Pancreas (tissue), 10 donors: ENCODE measurements around the gene OPA3. TPM values are rescaled to one million over a fixed set of nuclear protein-coding genes. Genes with fewer than 3 reads are reported as not detected.

Source experiments
- ATAC-seq, 4 donors: fragments of 200-7000 bp; cut with Tn5 transposase; one replicate each; pipeline versions ENCODE4 v1.8.0 to v1.9.1; 2020; ENCODE audit warnings: mild to moderate bottlenecking in 4 of 4, moderate library complexity in 4 of 4
- DNase-seq, 6 donors: peaks; one replicate each; pipeline ENCODE4 v3.0.0-alpha.2; 2020
- FAIRE-seq: peaks from 2 replicates; lab custom pipeline; 2012; peaks lifted over from hg19 to GRCh38; lab: Jason Lieb, UNC
- H3K27ac ChIP-seq, 4 donors: fragments of 200-600 bp; sonication (generic); 1 replicate in 3 of 4; 2 replicates in 1 of 4; pipeline versions ENCODE4 v1.5.0 to v1.8.0; 2020
- H3K27me3 ChIP-seq, 4 donors: fragments of 200-600 bp; one replicate each; pipeline ENCODE4 v1.8.0; 2021
- H3K36me3 ChIP-seq, 3 donors: fragments of 200-600 bp; sonication (generic) in 1 of 3; one replicate each; pipeline versions ENCODE4 v1.5.0 to v1.8.0; 2020 to 2021
- H3K4me1 ChIP-seq, 3 donors: fragments of 200-600 bp; one replicate each; pipeline ENCODE4 v1.8.0; 2021
- H3K4me3 ChIP-seq, 4 donors: fragments of 200-600 bp; sonication (generic) in 2 of 4; one replicate each; pipeline versions ENCODE4 v1.5.0 to v1.8.0; 2020 to 2021
- H3K9me3 ChIP-seq, 4 donors: fragments of 200-600 bp; one replicate each; pipeline ENCODE4 v1.8.0; 2021
- WGBS, 2 donors: extraction: QIAGEN DNeasy Blood & Tissue Kit; methylation state at CpG; one replicate each; pipeline ENCODE4 v1.1.7; 2013; 5-methylcytosine and 5-hydroxymethylcytosine counted together
- intact Hi-C, 3 donors: fragments of 100-400 bp; cut with DNase I; formaldehyde crosslinking; loops; one replicate each; pipeline versions ENCODE4 v1.11.1 to v1.14.2; 2022
- polyA plus RNA-seq, 2 donors: library from polyadenylated mRNA; stranded (reverse); fragments of 200-250 nt; gene quantifications; one replicate each; pipeline ENCODE4 v1.2.3, GENCODE V29; 2013
- total RNA-seq, 6 donors: library from RNA; stranded (reverse); fragmentation: NEBNext Ultra II Directional in 4 of 6; extraction: Animal tissue kit (Norgen Biotek cat#: 25700) in 4 of 6; gene quantifications; one replicate each; pipeline versions ENCODE4 v1.2.1 to v1.2.4, GENCODE V29; 2021 to 2023
- TF ChIP-seq, protein P1 (sequence below), 4 donors: fragments of 200-600 bp; sonication (generic) in 3 of 4; IDR thresholded peaks; one replicate each; pipeline versions ENCODE4 v1.5.0 to v1.8.0; 2021; ENCODE audit warnings: antibody characterized with exemption in 4 of 4
- donor health status: healthy with polysubstance abuse.
- donor health status: DM: no; HTN: no; CAD: no; lungs with moderate emphysema.
- donor health status: DM: no; HTN: no; CAD: no.
- donor health status: control.
- donor health status: control.
- donor health status: Bipolar disorder and iron deficiency.
- donor health status: DM: yes; HTN: yes; CAD: no.
- donor health status: DM: no; HTN: no; CAD: no.
- donor health status: DM: no; HTN: no; CAD: no.
- donor health status: DM: yes; HTN: yes; CAD: no.

Gene OPA3
- total and polyA plus RNA-seq, 8 donors, result 3.4 to 8.0 (median 4.7) TPM

DNA sequence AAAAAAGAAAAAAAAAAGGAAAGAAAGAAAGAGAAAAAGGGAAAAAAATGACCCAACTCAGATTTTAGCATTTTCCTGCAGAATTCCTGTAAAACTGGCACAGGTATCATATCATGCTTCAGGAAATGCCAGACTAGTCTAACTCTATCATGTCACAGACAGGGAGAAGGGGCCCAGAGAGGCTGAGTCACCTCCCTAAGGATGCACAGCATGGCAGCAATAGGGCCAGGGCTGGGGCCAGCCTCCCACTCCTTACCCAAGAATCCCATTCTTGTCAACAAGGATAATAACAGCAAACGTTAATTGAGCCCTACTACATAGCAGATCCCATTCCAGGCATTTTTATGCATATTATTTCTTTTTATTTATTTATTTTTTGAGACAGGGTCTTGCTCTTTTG is 8.9 kb upstream of the OPA3 start:
- WGBS, 2 donors, result 5 to 9% methylated on average over 1 of the region's 1 CpG
- intact Hi-C loops, result no loop called here
- H3K9me3 ChIP-seq, result no peaks in the 10 kb centered on the region
- H3K27ac ChIP-seq, result no peak overlapping the region
- FAIRE-seq (no peak), DNase-seq (no peak), ATAC-seq (no peak)
- peaks cover 0 to 13% (median 0%) of the 10 kb centered on the region in 4 donors for H3K27me3 ChIP-seq
- no peaks in the 10 kb centered on the region for H3K4me1 ChIP-seq
- H3K4me3 ChIP-seq, result no peak overlapping the region
- TF ChIP-seq, protein P1, sequence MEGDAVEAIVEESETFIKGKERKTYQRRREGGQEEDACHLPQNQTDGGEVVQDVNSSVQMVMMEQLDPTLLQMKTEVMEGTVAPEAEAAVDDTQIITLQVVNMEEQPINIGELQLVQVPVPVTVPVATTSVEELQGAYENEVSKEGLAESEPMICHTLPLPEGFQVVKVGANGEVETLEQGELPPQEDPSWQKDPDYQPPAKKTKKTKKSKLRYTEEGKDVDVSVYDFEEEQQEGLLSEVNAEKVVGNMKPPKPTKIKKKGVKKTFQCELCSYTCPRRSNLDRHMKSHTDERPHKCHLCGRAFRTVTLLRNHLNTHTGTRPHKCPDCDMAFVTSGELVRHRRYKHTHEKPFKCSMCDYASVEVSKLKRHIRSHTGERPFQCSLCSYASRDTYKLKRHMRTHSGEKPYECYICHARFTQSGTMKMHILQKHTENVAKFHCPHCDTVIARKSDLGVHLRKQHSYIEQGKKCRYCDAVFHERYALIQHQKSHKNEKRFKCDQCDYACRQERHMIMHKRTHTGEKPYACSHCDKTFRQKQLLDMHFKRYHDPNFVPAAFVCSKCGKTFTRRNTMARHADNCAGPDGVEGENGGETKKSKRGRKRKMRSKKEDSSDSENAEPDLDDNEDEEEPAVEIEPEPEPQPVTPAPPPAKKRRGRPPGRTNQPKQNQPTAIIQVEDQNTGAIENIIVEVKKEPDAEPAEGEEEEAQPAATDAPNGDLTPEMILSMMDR (IDR thresholded peaks at IDR 0.05), result no peak
- no peaks in the 10 kb centered on the region for H3K36me3 ChIP-seq

DNA sequence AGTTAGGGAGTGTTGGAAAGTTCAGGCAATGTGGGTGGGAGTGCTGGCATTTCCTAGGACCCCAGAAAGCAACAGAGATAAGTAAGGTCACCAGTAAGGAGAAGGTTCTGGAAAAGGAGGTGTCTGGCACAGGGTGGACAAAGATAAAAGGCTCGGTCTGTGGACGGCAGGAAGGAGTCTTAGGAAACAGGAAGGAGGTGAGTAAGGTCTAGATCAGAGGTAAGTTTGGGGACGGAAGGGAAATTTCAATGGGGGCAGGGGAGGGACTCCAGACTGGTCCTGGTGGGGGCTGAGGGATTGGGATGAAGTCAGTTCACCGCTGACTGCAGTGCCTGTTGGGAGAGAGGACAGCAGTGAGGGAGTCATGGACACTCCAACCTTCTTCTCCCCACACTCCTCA is 7.8 kb upstream of the OPA3 start:
- FAIRE-seq (no peak), DNase-seq (no peak), ATAC-seq (no peak)
- H3K4me3 ChIP-seq, result no peak overlapping the region
- H3K4me1 ChIP-seq, result no peaks in the 10 kb centered on the region
- TF ChIP-seq, protein P1 (IDR thresholded peaks at IDR 0.05), result no peak
- no peak overlapping the region for H3K27ac ChIP-seq
- intact Hi-C loops, result no loop called here
- H3K36me3 ChIP-seq, result no peaks in the 10 kb centered on the region
- H3K9me3 ChIP-seq, result no peaks in the 10 kb centered on the region
- 39 to 50% methylated on average over 4 of the region's 4 CpGs for WGBS, 2 donors
- peaks cover 0 to 13% (median 0%) of the 10 kb centered on the region in 4 donors for H3K27me3 ChIP-seq

DNA sequence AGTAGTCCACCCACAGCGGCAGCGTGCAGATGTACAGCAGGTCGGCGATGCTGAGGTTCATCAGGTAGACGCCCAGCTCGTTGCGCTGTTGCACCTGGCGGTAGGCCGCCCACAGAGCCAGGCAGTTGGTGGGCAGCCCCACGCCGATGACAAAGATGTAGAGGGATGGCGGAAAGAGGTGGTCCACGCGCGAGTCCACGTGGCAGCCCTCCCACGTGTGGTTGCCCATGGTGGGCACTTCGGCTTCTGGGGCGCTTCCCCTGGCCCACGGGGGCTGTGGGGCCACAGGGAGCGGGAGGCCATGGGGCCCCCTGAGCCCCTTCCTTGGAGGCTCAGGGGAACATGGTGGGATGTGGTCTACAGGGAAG is 7.0 kb upstream of the OPA3 start:
- 83 to 87% methylated on average over 21 of the region's 21 CpGs for WGBS, 2 donors
- Histone ChIP-seq H3K4me1 (no peaks in the 10 kb centered on the region), H3K27ac (no peak overlapping the region), H3K9me3 (no peaks in the 10 kb centered on the region), H3K27me3 (peaks cover 0 to 13% (median 0%) of the 10 kb centered on the region in 4 donors), H3K36me3 (no peaks in the 10 kb centered on the region), H3K4me3 (no peak overlapping the region)
- no peak for DNase-seq
- no peak for ATAC-seq
- TF ChIP-seq, protein P1 (IDR thresholded peaks at IDR 0.05), result no peak
- intact Hi-C loops, result no loop called here
- FAIRE-seq, result no peak

DNA sequence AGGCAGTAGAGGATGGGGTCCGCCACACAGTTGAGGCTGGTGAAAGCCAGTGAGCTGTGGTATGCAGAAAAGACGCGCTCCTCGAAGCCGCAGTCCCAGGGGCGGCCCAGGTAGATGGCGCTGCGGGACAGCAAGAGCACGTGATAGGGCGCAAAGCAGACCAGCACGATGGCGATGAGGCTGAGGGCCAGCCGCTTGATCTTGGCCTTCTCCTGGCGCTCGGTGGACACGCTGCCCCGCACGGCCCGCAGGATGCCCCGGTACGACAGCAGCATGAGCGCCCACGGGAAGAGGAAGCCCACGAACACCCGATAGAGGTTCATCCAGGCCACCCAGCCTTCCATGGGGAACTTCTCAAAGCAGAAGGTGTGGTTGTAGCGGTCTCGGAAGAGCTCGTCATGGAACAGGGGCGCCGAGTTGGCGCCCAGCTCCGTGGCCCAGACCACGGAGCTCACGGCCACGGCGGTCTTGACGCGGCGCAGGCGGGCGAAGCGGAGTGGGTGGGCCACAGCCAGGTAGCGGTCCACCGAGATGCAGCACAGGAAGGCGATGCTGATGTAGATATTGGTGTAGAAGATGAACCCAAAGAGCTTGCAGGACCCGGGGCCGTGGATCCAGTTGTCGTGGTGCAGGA is 6.5 kb upstream of the OPA3 start:
- no peak overlapping the region for H3K4me3 ChIP-seq
- 44 to 53% methylated on average over 48 of the region's 48 CpGs for WGBS, 2 donors
- H3K36me3 ChIP-seq, result no peaks in the 10 kb centered on the region
- intact Hi-C loops, result no loop called here
- no peaks in the 10 kb centered on the region for H3K4me1 ChIP-seq
- peaks cover 0 to 13% (median 0%) of the 10 kb centered on the region in 4 donors for H3K27me3 ChIP-seq
- ATAC-seq (peak; percentile 78 to 94 (median 90)), FAIRE-seq (no peak), DNase-seq (peak; percentile 49 to 79 (median 67))
- H3K9me3 ChIP-seq, result no peaks in the 10 kb centered on the region
- TF ChIP-seq, protein P1 (IDR thresholded peaks at IDR 0.05), result peak in 1 of 4 donors; percentile 30
- no peak overlapping the region for H3K27ac ChIP-seq

DNA sequence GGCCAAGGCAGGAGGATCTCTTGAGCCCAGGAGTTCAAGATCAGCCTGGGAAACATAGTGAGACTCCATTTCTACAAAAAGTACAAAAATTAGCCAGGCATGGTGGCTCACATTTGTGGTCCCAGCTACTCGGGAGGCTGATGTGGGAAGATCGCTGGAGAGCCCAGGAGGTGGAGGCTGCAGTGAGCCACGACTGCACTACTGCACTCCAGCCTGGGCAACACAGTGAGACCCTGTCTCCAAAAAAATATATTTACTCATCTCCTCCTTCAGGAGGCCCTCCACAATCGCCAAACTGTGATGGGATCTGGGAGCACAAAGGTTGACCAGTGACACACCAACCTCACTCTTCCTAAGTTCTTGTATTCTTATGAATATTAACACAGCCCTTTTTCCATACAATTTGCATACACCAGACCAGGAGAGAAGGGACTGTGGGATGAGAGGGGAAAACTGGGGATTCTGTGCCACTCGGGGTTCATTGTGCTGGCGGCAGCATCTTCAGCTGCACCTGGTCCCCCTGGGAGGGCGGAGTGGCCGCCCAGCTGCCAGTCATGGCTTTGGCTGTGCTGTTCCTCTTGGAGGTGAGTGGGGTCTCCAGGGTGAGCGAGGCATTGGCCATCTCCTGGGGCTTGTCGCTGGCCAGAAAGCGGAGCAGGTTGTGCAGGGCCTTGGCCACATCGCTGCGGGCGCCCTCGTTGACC is 5.8 kb upstream of the OPA3 start:
- DNase-seq (no peak), FAIRE-seq (no peak), ATAC-seq (peak in 1 of 4 donors; percentile 4)
- TF ChIP-seq, protein P1 (IDR thresholded peaks at IDR 0.05), result no peak
- H3K4me1 ChIP-seq, result no peaks in the 10 kb centered on the region
- H3K36me3 ChIP-seq, result no peaks in the 10 kb centered on the region
- H3K27me3 ChIP-seq, result peaks cover 0 to 13% (median 0%) of the 10 kb centered on the region in 4 donors
- no peak overlapping the region for H3K27ac ChIP-seq
- H3K9me3 ChIP-seq, result no peaks in the 10 kb centered on the region
- 41 to 53% methylated on average over 15 of the region's 15 CpGs for WGBS, 2 donors
- H3K4me3 ChIP-seq, result no peak overlapping the region
- intact Hi-C loops, result no loop called here
